CD14-positive monocyte (primary cell): ENCODE data around the gene SERP2. TPM values are rescaled to one million over a fixed set of nuclear protein-coding genes. Genes with fewer than 3 reads are reported as not detected.

Source experiments
- DNase-seq, 3 donors: peaks; one replicate each; pipeline ENCODE4 v3.0.0-alpha.2; 2011 to 2022
- H2AFZ ChIP-seq: 2 replicates; pipeline ENCODE4 v1.6.0; 2012; ENCODE audit warnings: mild to moderate bottlenecking, low read depth, low read length, inconsistent platforms; ENCODE audit not compliant: insufficient read depth, poor library complexity, severe bottlenecking
- H3K27ac ChIP-seq, 2 donors: 1 replicate in 1 of 2; 2 replicates in 1 of 2; pipeline ENCODE4 v1.5.1; 2012 to 2013; ENCODE audit warnings: low read length in 2 of 2, control low read depth in 1 of 2, inconsistent platforms in 1 of 2, low read depth in 1 of 2, mild to moderate bottlenecking in 1 of 2
- H3K27me3 ChIP-seq, 2 donors: one replicate each; pipeline versions ENCODE4 v1.6.0 to v1.6.1; 2011 to 2013; ENCODE audit warnings: low read length in 2 of 2; ENCODE audit not compliant: control insufficient read depth in 2 of 2, insufficient read depth in 2 of 2
- H3K36me3 ChIP-seq, 2 donors: replicated peaks in 1 of 2; 1 replicate in 1 of 2; 2 replicates in 1 of 2; pipeline versions ENCODE4 v1.5.1 to v1.6.1; 2012 to 2013; ENCODE audit warnings: low read length in 2 of 2, control low read depth in 1 of 2, inconsistent platforms in 1 of 2, mild to moderate bottlenecking in 1 of 2; ENCODE audit not compliant: insufficient read depth in 2 of 2, control insufficient read depth in 1 of 2
- H3K4me1 ChIP-seq, 2 donors: 1 replicate in 1 of 2; 2 replicates in 1 of 2; pipeline versions ENCODE4 v1.5.1 to v1.6.1; 2012 to 2013; ENCODE audit warnings: low read length in 2 of 2, control low read depth in 1 of 2, inconsistent platforms in 1 of 2, mild to moderate bottlenecking in 1 of 2, moderate library complexity in 1 of 2; ENCODE audit not compliant: insufficient read depth in 2 of 2, control insufficient read depth in 1 of 2
- H3K4me2 ChIP-seq: replicated peaks from 2 replicates; pipeline ENCODE3; 2012; ENCODE audit warnings: low read length, moderate library complexity, mild to moderate bottlenecking; ENCODE audit not compliant: poor library complexity, severe bottlenecking; ENCODE audit errors: extremely low read depth
- H3K4me3 ChIP-seq, 3 experiments: fragments of 200-600 bp in 1 of 3; sonication (generic) in 1 of 3; replicated peaks in 1 of 3; 1 replicate in 2 of 3; 2 replicates in 1 of 3; pipeline ENCODE4 v1.5.1; 2011 to 2013; ENCODE audit warnings: low read length in 3 of 3, mild to moderate bottlenecking in 3 of 3, control low read depth in 2 of 3, low read depth in 2 of 3, inconsistent platforms in 1 of 3, moderate library complexity in 1 of 3
- H3K79me2 ChIP-seq: 2 replicates; pipeline ENCODE4 v1.6.0; 2012; ENCODE audit warnings: mild to moderate bottlenecking, control low read depth, inconsistent platforms, low read length, moderate library complexity; ENCODE audit not compliant: insufficient read depth
- H3K9ac ChIP-seq: 2 replicates; pipeline ENCODE4 v1.6.0; 2017; ENCODE audit warnings: low read length, mild to moderate bottlenecking; ENCODE audit not compliant: insufficient read depth, poor library complexity, severe bottlenecking
- H3K9me3 ChIP-seq, 2 donors: replicated peaks in 1 of 2; 1 replicate in 1 of 2; 2 replicates in 1 of 2; pipeline versions ENCODE4 v1.5.1 to v1.6.1; 2012 to 2013; ENCODE audit warnings: low read length in 2 of 2, control low read depth in 1 of 2; ENCODE audit not compliant: control insufficient read depth in 1 of 2, insufficient read depth in 1 of 2
- H4K20me1 ChIP-seq: 2 replicates; pipeline ENCODE4 v1.6.0; 2012; ENCODE audit warnings: mild to moderate bottlenecking, low read length, control low read depth, moderate library complexity; ENCODE audit not compliant: insufficient read depth
- H3K27ac Mint-ChIP-seq, 7 donors: one replicate each; pipeline ENCODE4 v1.8.0; 2020; ENCODE audit warnings: mild to moderate bottlenecking in 7 of 7, mixed read lengths in 7 of 7, moderate library complexity in 6 of 7, inconsistent platforms in 2 of 7
- H3K27me3 Mint-ChIP-seq, 3 donors: one replicate each; pipeline ENCODE4 v1.8.0; 2021 to 2022; ENCODE audit warnings: low read depth in 3 of 3, mild to moderate bottlenecking in 3 of 3, mixed read lengths in 3 of 3, moderate library complexity in 3 of 3, inconsistent platforms in 1 of 3
- H3K36me3 Mint-ChIP-seq, 2 donors: one replicate each; pipeline ENCODE4 v1.8.0; 2020; ENCODE audit warnings: mixed read lengths in 2 of 2, inconsistent platforms in 1 of 2, mild to moderate bottlenecking in 1 of 2
- H3K4me1 Mint-ChIP-seq: one replicate; pipeline ENCODE4 v1.8.0; 2020; ENCODE audit warnings: mild to moderate bottlenecking, mixed read lengths
- H3K4me3 Mint-ChIP-seq, 2 donors: one replicate each; pipeline ENCODE4 v1.8.0; 2020; ENCODE audit warnings: mild to moderate bottlenecking in 2 of 2, mixed read lengths in 2 of 2, moderate library complexity in 1 of 2
- H3K9me3 Mint-ChIP-seq, 7 donors: one replicate each; pipeline ENCODE4 v1.8.0; 2020 to 2022; ENCODE audit warnings: mixed read lengths in 7 of 7, mild to moderate bottlenecking in 6 of 7, moderate library complexity in 6 of 7, inconsistent platforms in 2 of 7
- WGBS: methylation state at CpG from one replicate; pipeline ENCODE4 v1.1.5; 2013; ENCODE audit warnings: missing lambda C conversion rate; ENCODE audit not compliant: insufficient coverage; 5-methylcytosine and 5-hydroxymethylcytosine counted together
- intact Hi-C, 2 donors: fragments of 100-400 bp; cut with micrococcal nuclease; formaldehyde crosslinking; loops; one replicate each; pipeline versions ENCODE4 v1.15.0 to v1.15.1; 2023
- polyA plus RNA-seq, 3 donors: library from polyadenylated mRNA; depleted of rRNA in 1 of 3; unstranded in 2 of 3; stranded (reverse) in 1 of 3; fragments of 300-500 nt in 2 of 3; fragments of >200 nt in 1 of 3; fragmentation: Illumina TruSeq in 2 of 3; gene quantifications; 1 replicate in 2 of 3; 2 replicates in 1 of 3; pipeline ENCODE4 v1.2.3, GENCODE V29; 2012 to 2021
- TF ChIP-seq, protein P1 (sequence below): fragments of 200-600 bp; IDR thresholded peaks from one replicate; pipeline ENCODE4 v1.8.0; 2022; ENCODE audit warnings: antibody characterized with exemption, mild to moderate bottlenecking

Gene SERP2
- polyA plus RNA-seq, 3 donors, result not detected

DNA sequence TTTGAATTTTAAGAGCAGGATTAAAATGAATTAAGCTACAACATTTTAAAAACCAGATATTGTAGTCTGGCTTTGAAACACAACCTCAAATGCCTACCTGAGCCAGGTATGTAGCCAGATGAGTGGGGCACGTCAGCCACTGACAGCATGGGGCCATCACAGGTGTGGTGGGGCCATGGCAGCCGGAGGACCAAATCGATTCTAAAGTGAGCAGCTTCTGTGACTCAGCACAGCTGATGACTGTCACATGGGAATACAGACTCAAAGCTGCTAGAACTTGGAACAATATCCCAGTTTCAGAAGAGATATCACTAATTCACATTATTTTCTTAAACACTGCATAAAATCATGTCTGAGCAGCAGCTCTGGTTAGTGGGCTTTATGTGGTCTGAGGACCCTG is 52.8 kb downstream of the SERP2 start:
- no peaks in the 10 kb centered on the region for H3K79me2 ChIP-seq
- peaks cover 0 to 6% (median 3%) of the 10 kb centered on the region in 3 donors for H3K27me3 Mint-ChIP-seq
- H2AFZ ChIP-seq, result no peak overlapping the region
- H3K36me3 ChIP-seq, result no peaks in the 10 kb centered on the region
- no peak overlapping the region for H3K4me3 Mint-ChIP-seq
- WGBS, result 93% methylated on average over 3 of the region's 3 CpGs
- intact Hi-C loops, result no loop called here
- no peaks in the 10 kb centered on the region for H3K27me3 ChIP-seq
- H3K4me3 ChIP-seq, result no peak overlapping the region
- H3K9me3 Mint-ChIP-seq, result peaks cover 0 to 2% (median 0%) of the 10 kb centered on the region in 7 donors
- TF ChIP-seq, protein P1, sequence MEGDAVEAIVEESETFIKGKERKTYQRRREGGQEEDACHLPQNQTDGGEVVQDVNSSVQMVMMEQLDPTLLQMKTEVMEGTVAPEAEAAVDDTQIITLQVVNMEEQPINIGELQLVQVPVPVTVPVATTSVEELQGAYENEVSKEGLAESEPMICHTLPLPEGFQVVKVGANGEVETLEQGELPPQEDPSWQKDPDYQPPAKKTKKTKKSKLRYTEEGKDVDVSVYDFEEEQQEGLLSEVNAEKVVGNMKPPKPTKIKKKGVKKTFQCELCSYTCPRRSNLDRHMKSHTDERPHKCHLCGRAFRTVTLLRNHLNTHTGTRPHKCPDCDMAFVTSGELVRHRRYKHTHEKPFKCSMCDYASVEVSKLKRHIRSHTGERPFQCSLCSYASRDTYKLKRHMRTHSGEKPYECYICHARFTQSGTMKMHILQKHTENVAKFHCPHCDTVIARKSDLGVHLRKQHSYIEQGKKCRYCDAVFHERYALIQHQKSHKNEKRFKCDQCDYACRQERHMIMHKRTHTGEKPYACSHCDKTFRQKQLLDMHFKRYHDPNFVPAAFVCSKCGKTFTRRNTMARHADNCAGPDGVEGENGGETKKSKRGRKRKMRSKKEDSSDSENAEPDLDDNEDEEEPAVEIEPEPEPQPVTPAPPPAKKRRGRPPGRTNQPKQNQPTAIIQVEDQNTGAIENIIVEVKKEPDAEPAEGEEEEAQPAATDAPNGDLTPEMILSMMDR, result no peak
- no peaks in the 10 kb centered on the region for H3K36me3 Mint-ChIP-seq
- DNase-seq, result no peak
- H3K4me1 ChIP-seq, result no peaks in the 10 kb centered on the region
- H3K4me1 Mint-ChIP-seq, result no peaks in the 10 kb centered on the region
- H3K9me3 ChIP-seq, result no peaks in the 10 kb centered on the region
- no peak overlapping the region for H3K27ac ChIP-seq
- no peak overlapping the region for H3K9ac ChIP-seq
- no peak overlapping the region for H3K4me2 ChIP-seq
- H3K27ac Mint-ChIP-seq, result no peak overlapping the region
- no peaks in the 10 kb centered on the region for H4K20me1 ChIP-seq

DNA sequence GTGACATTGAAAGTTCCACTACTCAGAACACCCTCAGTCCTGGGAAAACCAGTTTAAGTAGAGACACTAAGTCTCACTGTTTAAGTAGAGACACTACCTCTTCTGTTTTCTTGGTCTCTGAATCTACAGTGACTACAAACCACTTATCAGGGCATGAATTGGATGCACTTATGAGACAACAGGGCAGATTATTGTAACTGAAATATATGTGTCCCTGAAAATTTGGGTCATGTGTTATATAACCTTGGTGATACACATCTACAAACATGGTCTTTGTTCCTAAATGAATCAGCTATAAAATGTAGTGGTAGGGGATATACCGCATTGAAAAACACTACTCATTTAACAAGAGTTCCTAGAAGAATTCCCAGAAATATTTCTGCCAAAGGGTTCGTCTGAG is 55.7 kb downstream of the SERP2 start:
- no peak for DNase-seq
- Histone ChIP-seq H3K4me1 (no peaks in the 10 kb centered on the region), H3K4me3 (no peak overlapping the region), H2AFZ (no peak overlapping the region), H3K79me2 (no peaks in the 10 kb centered on the region), H3K9me3 (no peaks in the 10 kb centered on the region), H3K4me2 (no peak overlapping the region), H3K36me3 (no peaks in the 10 kb centered on the region), H3K27ac (no peak overlapping the region), H3K27me3 (no peaks in the 10 kb centered on the region), H3K9ac (no peak overlapping the region), H4K20me1 (no peaks in the 10 kb centered on the region)
- Mint-ChIP-seq H3K4me1 (no peaks in the 10 kb centered on the region), H3K27me3 (peaks cover 0 to 2% (median 0%) of the 10 kb centered on the region in 3 donors), H3K36me3 (peaks cover 7 to 11% of the 10 kb centered on the region in 2 donors), H3K4me3 (no peak overlapping the region), H3K9me3 (peaks cover 0 to 2% (median 0%) of the 10 kb centered on the region in 7 donors), H3K27ac (peak overlapping the region in 1 of 7 donors; percentile 10)
- TF ChIP-seq, protein P1, result no peak
- intact Hi-C loops, result no loop called here
- WGBS, result no CpG with 5 or more reads among the region's 2 CpGs
